ENCODE data around the gene MATK.
A peak's percentile ranks its signal among the peaks of the same experiment; 100 is the strongest.

MATK gene

GRCh38 chr19:3785938-3786824 lies at the start of gene MATK:
TSS of gene MATK (minus strand) at chr19:3786381. CDS start at chr19:3785135, 1,246 bp downstream.
- Mint-ChIP-seq H3K27ac (no peak within 1 kb of the TSS), H3K9me3 (peaks cover 12% of the 10 kb centered on the region), H3K36me3 (ENCODE audit: low read depth) (peaks cover 5% of the 10 kb centered on the region), H3K4me1 (no peaks in the 10 kb centered on the region), H3K27me3 (ENCODE audit: low read depth) (peaks cover 77% of the 10 kb centered on the region), H3K4me3 (peak within 1 kb of the TSS; percentile 56 to 64 (median 59))
- TF ChIP-seq CTCF (IDR thresholded peaks at IDR 0.05; ENCODE audit: unreplicated experiment in 3 of 3) = no peak

- Mint-ChIP-seq H3K4me1 (peaks cover 5% of the 10 kb centered on the region), H3K27me3 (ENCODE audit: low read depth) (peaks cover 12% of the 10 kb centered on the region), H3K36me3 (ENCODE audit: low read depth) (no peaks in the 10 kb centered on the region), H3K9me3 (no peaks in the 10 kb centered on the region), H3K27ac (no peak overlapping the region), H3K4me3 (no peak overlapping the region)
- TF ChIP-seq CTCF (IDR thresholded peaks at IDR 0.05; ENCODE audit: unreplicated experiment in 3 of 3) = no peak
Observed at GRCh38 chr19:3835055-3835435, 48.9 kb upstream of the MATK start.

GRCh38 chr19:3834349-3835054 lies 48.3 kb upstream of the MATK start:
- H3K4me1 Mint-ChIP-seq = peaks cover 5% of the 10 kb centered on the region
- no peak overlapping the region for H3K4me3 Mint-ChIP-seq
- no peak overlapping the region for H3K27ac Mint-ChIP-seq
- no peaks in the 10 kb centered on the region for H3K9me3 Mint-ChIP-seq
- no peaks in the 10 kb centered on the region for H3K36me3 Mint-ChIP-seq (ENCODE audit: low read depth)
- TF ChIP-seq CTCF (IDR thresholded peaks at IDR 0.05; ENCODE audit: unreplicated experiment in 3 of 3) = no peak
- peaks cover 12% of the 10 kb centered on the region for H3K27me3 Mint-ChIP-seq (ENCODE audit: low read depth)

GRCh38 chr19:3833578-3834348 lies 47.6 kb upstream of the MATK start:
- no peaks in the 10 kb centered on the region for H3K9me3 Mint-ChIP-seq
- H3K4me1 Mint-ChIP-seq = peaks cover 5% of the 10 kb centered on the region
- no peak overlapping the region for H3K27ac Mint-ChIP-seq
- TF ChIP-seq CTCF (IDR thresholded peaks at IDR 0.05; ENCODE audit: unreplicated experiment in 3 of 3) = no peak
- no peak overlapping the region for H3K4me3 Mint-ChIP-seq
- peaks cover 12% of the 10 kb centered on the region for H3K27me3 Mint-ChIP-seq (ENCODE audit: low read depth)
- no peaks in the 10 kb centered on the region for H3K36me3 Mint-ChIP-seq (ENCODE audit: low read depth)

- H3K9me3 Mint-ChIP-seq = no peaks in the 10 kb centered on the region
- no peak overlapping the region for H3K27ac Mint-ChIP-seq
- peaks cover under 1% of the 10 kb centered on the region for H3K27me3 Mint-ChIP-seq (ENCODE audit: low read depth)
- TF ChIP-seq CTCF (IDR thresholded peaks at IDR 0.05; ENCODE audit: unreplicated experiment in 3 of 3) = no peak
- no peaks in the 10 kb centered on the region for H3K36me3 Mint-ChIP-seq (ENCODE audit: low read depth)
- no peak overlapping the region for H3K4me3 Mint-ChIP-seq
- H3K4me1 Mint-ChIP-seq = peaks cover 5% of the 10 kb centered on the region
Observed at GRCh38 chr19:3832001-3832400, 45.8 kb upstream of the MATK start.
